MCF 10A (cell line): ENCODE data around the gene LY6G6C. TPM values are rescaled to one million over a fixed set of nuclear protein-coding genes. Genes with fewer than 3 reads are reported as not detected.
A peak's percentile ranks its signal among the peaks of the same experiment; 100 is the strongest.
"Not testable (repeated sequence)": the region's sequence is repeated elsewhere in the genome, so short reads cannot be mapped to it uniquely, and the experiment has no call there.

Experiments
- BruUV-seq: library from RNA; stranded (reverse); fragments of 400-500 nt; replicated peaks from 2 replicates; lab custom pipeline; 2021; lab: Mats Ljungman, UMichigan
- CTCF ChIA-PET: fragments of 300-600 bp; sonication (Branson Sonifier 250); formaldehyde crosslinking; extraction: SDS; loops from one replicate; lab custom pipeline; 2021; ENCODE audit warnings: antibody characterized with exemption, inconsistent platforms; lab: Yijun Ruan, JAX
- POLR2A ChIA-PET: fragments of 300-600, 350-650 bp; sonication (Branson Sonifier 250); formaldehyde crosslinking; extraction: SDS; loops from one replicate; lab custom pipeline; 2020; ENCODE audit warnings: antibody characterized with exemption, inconsistent platforms; lab: Yijun Ruan, JAX
- DNase-seq: peaks from one replicate; pipeline ENCODE4 v3.0.0-alpha.2; 2018; ENCODE audit not compliant: unreplicated experiment
- H3K27ac Mint-ChIP-seq: one replicate; pipeline ENCODE4 v1.8.0; 2022; ENCODE audit warnings: mild to moderate bottlenecking, low read depth, mixed read lengths; ENCODE audit not compliant: unreplicated experiment
- H3K27me3 Mint-ChIP-seq: one replicate; pipeline ENCODE4 v1.8.0; 2022; ENCODE audit warnings: mixed read lengths; ENCODE audit not compliant: insufficient read depth, unreplicated experiment
- H3K36me3 Mint-ChIP-seq: one replicate; pipeline ENCODE4 v1.8.0; 2022; ENCODE audit warnings: mild to moderate bottlenecking, moderate library complexity, mixed read lengths; ENCODE audit not compliant: insufficient read depth, unreplicated experiment
- H3K4me1 Mint-ChIP-seq: one replicate; pipeline ENCODE4 v1.8.0; 2022; ENCODE audit warnings: mixed read lengths; ENCODE audit not compliant: insufficient read depth, unreplicated experiment
- H3K4me3 Mint-ChIP-seq: one replicate; pipeline ENCODE4 v1.8.0; 2022; ENCODE audit warnings: mild to moderate bottlenecking, moderate library complexity, mixed read lengths; ENCODE audit not compliant: unreplicated experiment
- H3K9me3 Mint-ChIP-seq: one replicate; pipeline ENCODE4 v1.8.0; 2022; ENCODE audit warnings: mixed read lengths; ENCODE audit not compliant: unreplicated experiment
- CTCF ChIP-seq: fragments of 200-600 bp; IDR thresholded peaks from one replicate; pipeline ENCODE4 v1.8.0; 2022; ENCODE audit warnings: antibody characterized with exemption, mild to moderate bottlenecking; ENCODE audit not compliant: unreplicated experiment
- intact Hi-C: fragments of 100-400 bp; cut with micrococcal nuclease; formaldehyde crosslinking; loops from 2 replicates; pipeline ENCODE4 v1.14.1; 2022
- total RNA-seq: library from RNA; stranded (reverse); gene quantifications from 2 replicates; pipeline ENCODE4 v1.2.3, GENCODE V29; 2022

LY6G6C gene
- total RNA-seq, 1 experiment from 2014 or later = not detected

GRCh38 chr6:31712296-31712695, 9.2 kb downstream of the LY6G6C start:
- H3K4me3 Mint-ChIP-seq = no peak overlapping the region
- DNase-seq = peak; percentile 23
- POLR2A ChIA-PET = interaction anchor here (0.7 to 2.1 kb wide), 3 partner anchors 10 to 153 kb away, joined by 3 to 5 read pairs (median 3); partner anchors contain the start of genes ABHD16A and HSPA1B
- no peak for TF ChIP-seq CTCF
- no peaks in the 10 kb centered on the region for H3K9me3 Mint-ChIP-seq
- BruUV-seq = no TSS peak
- peaks cover 7% of the 10 kb centered on the region for H3K4me1 Mint-ChIP-seq
- CTCF ChIA-PET = interaction anchor here (0.5 to 2.1 kb wide), 6 partner anchors 10 to 152 kb away, joined by 3 to 7 read pairs (median 4); no protein-coding TSS in a partner anchor
- H3K36me3 Mint-ChIP-seq = no peaks in the 10 kb centered on the region
- H3K27ac Mint-ChIP-seq = no peak overlapping the region
- H3K27me3 Mint-ChIP-seq = no peaks in the 10 kb centered on the region
- intact Hi-C loops = no loop called here

- Mint-ChIP-seq H3K27me3 (no peaks in the 10 kb centered on the region), H3K4me3 (no peak overlapping the region), H3K36me3 (no peaks in the 10 kb centered on the region), H3K9me3 (no peaks in the 10 kb centered on the region), H3K4me1 (peaks cover 7% of the 10 kb centered on the region), H3K27ac (no peak overlapping the region)
- peak; percentile 18 for DNase-seq
- ChIA-PET CTCF (interaction anchor here (0.5 to 2.1 kb wide), 3 partner anchors 17 to 1090 kb away, joined by 3 to 7 read pairs (median 3); no protein-coding TSS in a partner anchor), POLR2A (interaction anchor here (0.8 to 2.1 kb wide), 3 partner anchors 9 to 28 kb away, joined by 3 to 7 read pairs (median 5); partner anchors contain the start of genes ABHD16A and MSH5)
- no TSS peak for BruUV-seq
- intact Hi-C loops = no loop called here
- TF ChIP-seq CTCF = no peak
Measured at GRCh38 chr6:31711233-31711632, 10.3 kb downstream of the LY6G6C start.

- H3K4me3 Mint-ChIP-seq = no peak overlapping the region
- ChIA-PET CTCF (interaction anchor here (0.5 to 2.1 kb wide), 2 partner anchors 17 to 1090 kb away, joined by 3 to 7 read pairs; no protein-coding TSS in a partner anchor), POLR2A (interaction anchor here (1.4 kb wide), 1 partner anchor 29 kb away, joined by 7 read pairs; the partner anchor contains the start of gene MSH5)
- intact Hi-C loops = no loop called here
- H3K27ac Mint-ChIP-seq = no peak overlapping the region
- no peaks in the 10 kb centered on the region for H3K36me3 Mint-ChIP-seq
- DNase-seq = no peak
- TF ChIP-seq CTCF = no peak
- H3K9me3 Mint-ChIP-seq = no peaks in the 10 kb centered on the region
- H3K27me3 Mint-ChIP-seq = no peaks in the 10 kb centered on the region
- H3K4me1 Mint-ChIP-seq = peaks cover 7% of the 10 kb centered on the region
- no TSS peak for BruUV-seq
Measured at GRCh38 chr6:31710523-31711219, 10.9 kb downstream of the LY6G6C start.

- not testable (repeated sequence) for BruUV-seq, H3K4me3 Mint-ChIP-seq
- POLR2A ChIA-PET = interaction anchor here (1.4 kb wide), 1 partner anchor 118 kb away, joined by 3 read pairs; the partner anchor contains the start of gene HSPA1B
Measured at GRCh38 chr6:31709157-31709556, 12.4 kb downstream of the LY6G6C start.

More at GRCh38 chr6:31709157-31709556, 12.4 kb downstream of the LY6G6C start:
- H3K27ac Mint-ChIP-seq, H3K27me3 Mint-ChIP-seq, intact Hi-C loops, H3K4me1 Mint-ChIP-seq, DNase-seq, H3K9me3 Mint-ChIP-seq, H3K36me3 Mint-ChIP-seq: not testable (repeated sequence)
- CTCF ChIA-PET = interaction anchor here (0.6 kb wide), 2 partner anchors 43 to 234 kb away, joined by 3 read pairs; partner anchors contain the start of gene CSNK2B
